ENCODE data around the gene CUL4B. TPM values are rescaled to one million over a fixed set of nuclear protein-coding genes. Genes with fewer than 3 reads are reported as not detected.

Gene CUL4B
- total RNA-seq, 1 experiment from 2014 or later, result 54.1 TPM

DNA sequence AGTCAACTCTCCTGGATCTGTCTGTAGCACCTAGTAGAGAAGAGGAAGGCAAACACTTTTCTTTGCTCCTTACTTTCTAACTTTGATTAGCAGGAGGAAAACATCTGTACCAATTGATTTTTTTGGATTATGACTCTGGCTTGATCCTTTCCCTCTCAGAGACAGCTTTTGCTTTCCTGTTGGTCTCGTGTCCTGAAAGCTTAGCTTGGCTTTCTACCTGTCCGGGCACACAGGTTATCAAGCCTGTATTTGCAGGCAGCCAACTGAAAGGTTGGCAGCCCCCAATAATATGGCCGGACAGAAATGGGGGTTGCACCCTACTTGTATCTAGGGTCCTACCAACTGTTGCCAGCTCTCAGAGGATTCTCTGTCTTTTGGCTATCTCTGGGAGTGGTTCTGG lies 48.5 kb downstream of the CUL4B start:
- no peak overlapping the region for H3K4me2 ChIP-seq (ENCODE audit: low read length)
- no peak overlapping the region for H3K4me3 ChIP-seq (replicated peaks in 1 of 2; ENCODE audit: low read depth in 1 of 2, low read length in 2 of 2)
- no peaks in the 10 kb centered on the region for H3K9me2 ChIP-seq (ENCODE audit: insufficient read depth)
- no TSS peak for BruUV-seq (replicated peaks)
- H3K9me3 ChIP-seq (ENCODE audit: control insufficient read depth in 1 of 2, insufficient read depth in 1 of 2, low read depth in 1 of 2, low read length in 2 of 2), result no peaks in the 10 kb centered on the region
- ATAC-seq (no peak), DNase-seq (ENCODE audit: low read depth, low spot score) (no peak)
- no peaks in the 10 kb centered on the region for H3K79me2 ChIP-seq (ENCODE audit: insufficient read depth, low read length)
- H3K27me3 ChIP-seq (ENCODE audit: insufficient read depth, low read length), result no peaks in the 10 kb centered on the region
- CTCF ChIA-PET, result no interaction called here
- POLR2A ChIA-PET, result no interaction called here
- no peaks in the 10 kb centered on the region for H3K4me1 ChIP-seq (ENCODE audit: control insufficient read depth in 1 of 2, insufficient read depth in 2 of 2, low read length in 2 of 2)
- H4K20me1 ChIP-seq (ENCODE audit: insufficient read depth), result no peaks in the 10 kb centered on the region
- intact Hi-C loops (cut with micrococcal nuclease), result no loop called here
- H2AFZ ChIP-seq (ENCODE audit: low read depth, low read length, poor library complexity, severe bottlenecking), result no peak overlapping the region
- TF ChIP-seq SP1 (IDR thresholded peaks at IDR 0.05; ENCODE audit: low read depth) (no peak), SRF (IDR thresholded peaks at IDR 0.05; ENCODE audit: low read depth) (no peak)
- RAD21 ChIA-PET (ENCODE audit: low non-redundant PET in 1 of 2, low total read pairs in 2 of 2, uncharacterized antibody in 2 of 2, unreplicated experiment in 2 of 2), result no interaction called here
- H3K27ac ChIP-seq (ENCODE audit: low read depth, low read length), result no peak overlapping the region
- no peak overlapping the region for H3K9ac ChIP-seq (ENCODE audit: low read length)
- H3K36me3 ChIP-seq (ENCODE audit: control insufficient read depth in 1 of 2, insufficient read depth in 2 of 2, low read length in 2 of 2), result no peaks in the 10 kb centered on the region

DNA sequence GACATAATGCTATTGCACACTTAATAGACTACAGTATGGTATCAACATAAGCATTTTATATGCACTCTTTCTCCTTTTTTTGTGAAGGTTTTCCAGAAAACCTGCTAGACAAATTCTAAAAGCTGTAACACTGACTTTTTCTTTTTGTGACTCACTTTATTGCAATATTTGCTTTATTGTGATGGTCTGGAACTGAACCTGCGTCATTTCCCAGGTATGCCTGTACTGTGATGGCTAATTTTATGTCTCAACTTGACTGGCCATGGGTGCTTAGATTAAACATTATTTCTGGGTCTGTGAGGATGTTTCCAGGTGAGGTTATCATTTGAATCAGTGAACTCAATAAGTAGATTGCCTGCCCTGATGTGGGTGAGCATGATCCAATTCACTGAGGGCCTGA lies 56.2 kb downstream of the CUL4B start:
- no peaks in the 10 kb centered on the region for H3K27me3 ChIP-seq (ENCODE audit: insufficient read depth, low read length)
- RAD21 ChIA-PET (ENCODE audit: low non-redundant PET in 1 of 2, low total read pairs in 2 of 2, uncharacterized antibody in 2 of 2, unreplicated experiment in 2 of 2), result no interaction called here
- no peaks in the 10 kb centered on the region for H3K36me3 ChIP-seq (ENCODE audit: control insufficient read depth in 1 of 2, insufficient read depth in 2 of 2, low read length in 2 of 2)
- ATAC-seq (no peak), DNase-seq (ENCODE audit: low read depth, low spot score) (no peak)
- BruUV-seq (replicated peaks), result no TSS peak
- POLR2A ChIA-PET, result no interaction called here
- H3K4me1 ChIP-seq (ENCODE audit: control insufficient read depth in 1 of 2, insufficient read depth in 2 of 2, low read length in 2 of 2), result no peaks in the 10 kb centered on the region
- intact Hi-C loops (cut with micrococcal nuclease), result no loop called here
- no peak overlapping the region for H3K9ac ChIP-seq (ENCODE audit: low read length)
- no peak overlapping the region for H3K4me2 ChIP-seq (ENCODE audit: low read length)
- no peaks in the 10 kb centered on the region for H3K9me2 ChIP-seq (ENCODE audit: insufficient read depth)
- no peak overlapping the region for H3K4me3 ChIP-seq (replicated peaks in 1 of 2; ENCODE audit: low read depth in 1 of 2, low read length in 2 of 2)
- CTCF ChIA-PET, result no interaction called here
- no peak for TF ChIP-seq CBX3 (IDR thresholded peaks at IDR 0.05; ENCODE audit: low read depth)
- TF ChIP-seq CEBPB (IDR thresholded peaks at IDR 0.05; ENCODE audit: low read depth), result no peak
- TF ChIP-seq YY1 (IDR thresholded peaks at IDR 0.05; ENCODE audit: extremely low read depth, insufficient replicate concordance, low read depth, low read length), result no peak
- no peak for TF ChIP-seq SIN3A (IDR thresholded peaks at IDR 0.05; ENCODE audit: low read depth)
- TF ChIP-seq SP1 (IDR thresholded peaks at IDR 0.05; ENCODE audit: low read depth), result no peak
- no peak for TF ChIP-seq ELF1 (IDR thresholded peaks at IDR 0.05; ENCODE audit: borderline replicate concordance, low read depth)
- no peak for TF ChIP-seq ZNF274 (IDR thresholded peaks at IDR 0.05; ENCODE audit: low read depth, low read length)
- TF ChIP-seq, protein P1, sequence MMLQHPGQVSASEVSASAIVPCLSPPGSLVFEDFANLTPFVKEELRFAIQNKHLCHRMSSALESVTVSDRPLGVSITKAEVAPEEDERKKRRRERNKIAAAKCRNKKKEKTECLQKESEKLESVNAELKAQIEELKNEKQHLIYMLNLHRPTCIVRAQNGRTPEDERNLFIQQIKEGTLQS (IDR thresholded peaks at IDR 0.05), result no peak
- no peak for TF ChIP-seq ZFX (IDR thresholded peaks at IDR 0.05)
- TF ChIP-seq EZH2 (IDR thresholded peaks at IDR 0.05), result no peak
- H2AFZ ChIP-seq (ENCODE audit: low read depth, low read length, poor library complexity, severe bottlenecking), result no peak overlapping the region
- H4K20me1 ChIP-seq (ENCODE audit: insufficient read depth), result no peaks in the 10 kb centered on the region
- no peaks in the 10 kb centered on the region for H3K79me2 ChIP-seq (ENCODE audit: insufficient read depth, low read length)
- no peaks in the 10 kb centered on the region for H3K9me3 ChIP-seq (ENCODE audit: control insufficient read depth in 1 of 2, insufficient read depth in 1 of 2, low read depth in 1 of 2, low read length in 2 of 2)
- no peak overlapping the region for H3K27ac ChIP-seq (ENCODE audit: low read depth, low read length)

All from HCT116 (cell line).